Germinal center (tissue), 1 donor: Measurements from ENCODE around the gene SNX8.

Experiments
- DNase-seq: peaks from one replicate; pipeline ENCODE4 v3.0.0; 2012; ENCODE audit warnings: mixed read lengths, low spot score

SNX8 gene

GRCh38 chr7:2202361-2202761 lies 111.9 kb downstream of the SNX8 start:
- no peak for DNase-seq
